Panc1 (cell line): ENCODE data around the gene GBA3.

Experiments used
- POLR2AphosphoS5 ChIP-seq: IDR thresholded peaks from 2 replicates; pipeline ENCODE4 v1.6.1; 2012; ENCODE audit warnings: mild to moderate bottlenecking, low read depth, low read length, moderate library complexity
- SIN3A ChIP-seq: IDR thresholded peaks from 2 replicates; pipeline ENCODE4 v1.6.1; 2012; ENCODE audit warnings: low read depth, mild to moderate bottlenecking, low read length, moderate library complexity, borderline replicate concordance; ENCODE audit not compliant: insufficient read depth
- TCF7L2 ChIP-seq: IDR thresholded peaks from 2 replicates; pipeline ENCODE4 v1.6.1; 2011; ENCODE audit warnings: mild to moderate bottlenecking, low read depth, low read length, inconsistent platforms
- TF ChIP-seq, protein P1 (sequence below): fragments of 450-650 bp; IDR thresholded peaks from 2 replicates; pipeline ENCODE4 v1.5.1; 2017; ENCODE audit warnings: mild to moderate bottlenecking
- TF ChIP-seq, protein P2 (sequence below), 2 experiments: IDR thresholded peaks; 2 replicates each; pipeline ENCODE4 v1.6.1; 2011 to 2012; ENCODE audit warnings: low read depth in 2 of 2, control low read depth in 1 of 2, low read length in 1 of 2, mild to moderate bottlenecking in 1 of 2, moderate library complexity in 1 of 2; ENCODE audit not compliant: insufficient read depth in 1 of 2

DNA sequence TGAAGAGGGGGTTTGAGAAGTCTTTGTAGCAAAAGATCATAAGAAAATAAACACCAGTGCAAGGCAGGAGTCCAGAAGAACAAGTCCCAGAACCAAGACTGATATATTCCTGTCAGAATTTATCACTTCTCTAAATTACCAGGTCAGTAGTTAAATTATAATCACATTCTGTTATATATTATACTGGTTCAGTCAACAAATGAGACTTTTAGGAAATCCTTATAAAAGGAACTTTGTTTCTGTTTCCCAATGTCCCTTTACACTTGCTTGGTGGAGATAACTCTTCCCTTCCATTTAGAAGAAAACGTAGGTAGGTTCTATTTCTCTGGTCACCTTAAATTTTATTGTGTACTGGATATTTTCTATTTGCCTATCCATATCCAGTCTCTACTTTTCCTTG is 21.1 kb downstream of the GBA3 start:
- TF ChIP-seq SIN3A: no peak
- TF ChIP-seq, protein P1, sequence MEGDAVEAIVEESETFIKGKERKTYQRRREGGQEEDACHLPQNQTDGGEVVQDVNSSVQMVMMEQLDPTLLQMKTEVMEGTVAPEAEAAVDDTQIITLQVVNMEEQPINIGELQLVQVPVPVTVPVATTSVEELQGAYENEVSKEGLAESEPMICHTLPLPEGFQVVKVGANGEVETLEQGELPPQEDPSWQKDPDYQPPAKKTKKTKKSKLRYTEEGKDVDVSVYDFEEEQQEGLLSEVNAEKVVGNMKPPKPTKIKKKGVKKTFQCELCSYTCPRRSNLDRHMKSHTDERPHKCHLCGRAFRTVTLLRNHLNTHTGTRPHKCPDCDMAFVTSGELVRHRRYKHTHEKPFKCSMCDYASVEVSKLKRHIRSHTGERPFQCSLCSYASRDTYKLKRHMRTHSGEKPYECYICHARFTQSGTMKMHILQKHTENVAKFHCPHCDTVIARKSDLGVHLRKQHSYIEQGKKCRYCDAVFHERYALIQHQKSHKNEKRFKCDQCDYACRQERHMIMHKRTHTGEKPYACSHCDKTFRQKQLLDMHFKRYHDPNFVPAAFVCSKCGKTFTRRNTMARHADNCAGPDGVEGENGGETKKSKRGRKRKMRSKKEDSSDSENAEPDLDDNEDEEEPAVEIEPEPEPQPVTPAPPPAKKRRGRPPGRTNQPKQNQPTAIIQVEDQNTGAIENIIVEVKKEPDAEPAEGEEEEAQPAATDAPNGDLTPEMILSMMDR: no peak
- TF ChIP-seq, protein P2, sequence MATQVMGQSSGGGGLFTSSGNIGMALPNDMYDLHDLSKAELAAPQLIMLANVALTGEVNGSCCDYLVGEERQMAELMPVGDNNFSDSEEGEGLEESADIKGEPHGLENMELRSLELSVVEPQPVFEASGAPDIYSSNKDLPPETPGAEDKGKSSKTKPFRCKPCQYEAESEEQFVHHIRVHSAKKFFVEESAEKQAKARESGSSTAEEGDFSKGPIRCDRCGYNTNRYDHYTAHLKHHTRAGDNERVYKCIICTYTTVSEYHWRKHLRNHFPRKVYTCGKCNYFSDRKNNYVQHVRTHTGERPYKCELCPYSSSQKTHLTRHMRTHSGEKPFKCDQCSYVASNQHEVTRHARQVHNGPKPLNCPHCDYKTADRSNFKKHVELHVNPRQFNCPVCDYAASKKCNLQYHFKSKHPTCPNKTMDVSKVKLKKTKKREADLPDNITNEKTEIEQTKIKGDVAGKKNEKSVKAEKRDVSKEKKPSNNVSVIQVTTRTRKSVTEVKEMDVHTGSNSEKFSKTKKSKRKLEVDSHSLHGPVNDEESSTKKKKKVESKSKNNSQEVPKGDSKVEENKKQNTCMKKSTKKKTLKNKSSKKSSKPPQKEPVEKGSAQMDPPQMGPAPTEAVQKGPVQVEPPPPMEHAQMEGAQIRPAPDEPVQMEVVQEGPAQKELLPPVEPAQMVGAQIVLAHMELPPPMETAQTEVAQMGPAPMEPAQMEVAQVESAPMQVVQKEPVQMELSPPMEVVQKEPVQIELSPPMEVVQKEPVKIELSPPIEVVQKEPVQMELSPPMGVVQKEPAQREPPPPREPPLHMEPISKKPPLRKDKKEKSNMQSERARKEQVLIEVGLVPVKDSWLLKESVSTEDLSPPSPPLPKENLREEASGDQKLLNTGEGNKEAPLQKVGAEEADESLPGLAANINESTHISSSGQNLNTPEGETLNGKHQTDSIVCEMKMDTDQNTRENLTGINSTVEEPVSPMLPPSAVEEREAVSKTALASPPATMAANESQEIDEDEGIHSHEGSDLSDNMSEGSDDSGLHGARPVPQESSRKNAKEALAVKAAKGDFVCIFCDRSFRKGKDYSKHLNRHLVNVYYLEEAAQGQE (IDR thresholded peaks at IDR 0.05; ENCODE audit: insufficient read depth in 1 of 2, low read depth in 2 of 2, low read length in 1 of 2): no peak
- no peak for TF ChIP-seq POLR2AphosphoS5
- no peak for TF ChIP-seq TCF7L2
